Breast epithelium (tissue), 3 donors: Measurements from ENCODE around the gene FAM184B.

Experiments used
- POLR2A ChIP-seq: fragments of 450-650 bp; IDR thresholded peaks from one replicate; pipeline ENCODE4 v1.6.1; 2016; ENCODE audit warnings: antibody characterized with exemption, mild to moderate bottlenecking, moderate library complexity
- POLR2AphosphoS5 ChIP-seq, 3 donors: sonication (generic); formaldehyde crosslinking; IDR thresholded peaks; one replicate each; pipeline ENCODE4 v1.6.1; 2017; ENCODE audit warnings: antibody characterized with exemption in 3 of 3
- TF ChIP-seq, protein P1 (sequence below), 3 donors: fragments of 450-650 bp; IDR thresholded peaks; one replicate each; pipeline ENCODE4 v1.5.1; 2016 to 2017; ENCODE audit warnings: antibody characterized with exemption in 3 of 3, mild to moderate bottlenecking in 3 of 3, moderate library complexity in 3 of 3

DNA sequence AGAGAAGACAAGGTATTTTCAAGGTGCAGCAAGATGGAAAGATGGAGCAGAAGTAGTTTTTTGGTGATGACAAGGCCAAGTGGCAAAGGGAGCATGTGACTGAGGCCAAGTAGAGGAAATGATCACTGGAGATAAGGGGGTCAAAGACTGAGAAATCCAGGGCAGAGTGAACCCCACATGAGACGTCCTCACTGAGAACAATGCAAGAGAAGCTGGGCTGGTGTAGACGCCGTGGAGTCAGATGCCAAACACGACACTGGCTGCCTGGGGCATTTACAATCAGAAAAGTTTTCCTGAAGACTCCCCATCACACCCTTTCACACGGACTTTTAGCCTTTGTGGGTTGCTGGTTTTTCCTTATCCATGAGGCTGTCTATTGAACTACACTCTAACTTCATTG is 69.3 kb downstream of the FAM184B start:
- TF ChIP-seq POLR2AphosphoS5 (IDR thresholded peaks at IDR 0.05) (no peak), POLR2A (no peak)
- TF ChIP-seq, protein P1, sequence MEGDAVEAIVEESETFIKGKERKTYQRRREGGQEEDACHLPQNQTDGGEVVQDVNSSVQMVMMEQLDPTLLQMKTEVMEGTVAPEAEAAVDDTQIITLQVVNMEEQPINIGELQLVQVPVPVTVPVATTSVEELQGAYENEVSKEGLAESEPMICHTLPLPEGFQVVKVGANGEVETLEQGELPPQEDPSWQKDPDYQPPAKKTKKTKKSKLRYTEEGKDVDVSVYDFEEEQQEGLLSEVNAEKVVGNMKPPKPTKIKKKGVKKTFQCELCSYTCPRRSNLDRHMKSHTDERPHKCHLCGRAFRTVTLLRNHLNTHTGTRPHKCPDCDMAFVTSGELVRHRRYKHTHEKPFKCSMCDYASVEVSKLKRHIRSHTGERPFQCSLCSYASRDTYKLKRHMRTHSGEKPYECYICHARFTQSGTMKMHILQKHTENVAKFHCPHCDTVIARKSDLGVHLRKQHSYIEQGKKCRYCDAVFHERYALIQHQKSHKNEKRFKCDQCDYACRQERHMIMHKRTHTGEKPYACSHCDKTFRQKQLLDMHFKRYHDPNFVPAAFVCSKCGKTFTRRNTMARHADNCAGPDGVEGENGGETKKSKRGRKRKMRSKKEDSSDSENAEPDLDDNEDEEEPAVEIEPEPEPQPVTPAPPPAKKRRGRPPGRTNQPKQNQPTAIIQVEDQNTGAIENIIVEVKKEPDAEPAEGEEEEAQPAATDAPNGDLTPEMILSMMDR (IDR thresholded peaks at IDR 0.05), result no peak
